GM12874 (cell line): ENCODE results near the gene CDC42BPA.

ENCODE experiments used
- TF ChIP-seq, protein P1 (sequence below): IDR thresholded peaks from 2 replicates; pipeline ENCODE4 v1.5.1; 2011; ENCODE audit warnings: low read depth, mild to moderate bottlenecking, control low read depth, low read length, moderate library complexity; ENCODE audit not compliant: insufficient read depth

Gene CDC42BPA

DNA sequence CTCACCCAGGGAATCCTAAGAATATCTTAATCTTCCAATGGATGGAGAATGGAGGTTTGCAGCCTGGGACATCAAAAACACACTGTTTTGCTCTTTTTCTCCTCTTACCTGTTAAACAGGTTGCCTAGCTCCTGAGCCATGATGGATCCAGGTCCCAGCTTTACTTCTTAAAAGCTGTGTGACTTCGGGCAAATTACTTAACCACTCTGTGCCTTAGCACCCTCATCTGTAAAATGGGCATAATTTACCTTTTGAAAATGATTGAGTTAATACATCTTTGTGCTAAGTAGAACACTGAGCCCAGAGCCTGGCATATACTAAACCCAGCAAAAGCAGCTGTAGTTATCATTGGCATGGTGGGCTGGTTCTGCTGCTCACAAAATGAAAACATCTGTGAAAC, 368.0 kb downstream of the CDC42BPA start:
- TF ChIP-seq, protein P1, sequence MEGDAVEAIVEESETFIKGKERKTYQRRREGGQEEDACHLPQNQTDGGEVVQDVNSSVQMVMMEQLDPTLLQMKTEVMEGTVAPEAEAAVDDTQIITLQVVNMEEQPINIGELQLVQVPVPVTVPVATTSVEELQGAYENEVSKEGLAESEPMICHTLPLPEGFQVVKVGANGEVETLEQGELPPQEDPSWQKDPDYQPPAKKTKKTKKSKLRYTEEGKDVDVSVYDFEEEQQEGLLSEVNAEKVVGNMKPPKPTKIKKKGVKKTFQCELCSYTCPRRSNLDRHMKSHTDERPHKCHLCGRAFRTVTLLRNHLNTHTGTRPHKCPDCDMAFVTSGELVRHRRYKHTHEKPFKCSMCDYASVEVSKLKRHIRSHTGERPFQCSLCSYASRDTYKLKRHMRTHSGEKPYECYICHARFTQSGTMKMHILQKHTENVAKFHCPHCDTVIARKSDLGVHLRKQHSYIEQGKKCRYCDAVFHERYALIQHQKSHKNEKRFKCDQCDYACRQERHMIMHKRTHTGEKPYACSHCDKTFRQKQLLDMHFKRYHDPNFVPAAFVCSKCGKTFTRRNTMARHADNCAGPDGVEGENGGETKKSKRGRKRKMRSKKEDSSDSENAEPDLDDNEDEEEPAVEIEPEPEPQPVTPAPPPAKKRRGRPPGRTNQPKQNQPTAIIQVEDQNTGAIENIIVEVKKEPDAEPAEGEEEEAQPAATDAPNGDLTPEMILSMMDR = no peak

GRCh38 chr1:226949401-226949800, 368.9 kb downstream of the CDC42BPA start:
- TF ChIP-seq, protein P1 = no peak

- TF ChIP-seq, protein P1 = no peak
These were observed 369.3 kb downstream of the CDC42BPA start for GRCh38 chr1:226948996-226949395.

DNA sequence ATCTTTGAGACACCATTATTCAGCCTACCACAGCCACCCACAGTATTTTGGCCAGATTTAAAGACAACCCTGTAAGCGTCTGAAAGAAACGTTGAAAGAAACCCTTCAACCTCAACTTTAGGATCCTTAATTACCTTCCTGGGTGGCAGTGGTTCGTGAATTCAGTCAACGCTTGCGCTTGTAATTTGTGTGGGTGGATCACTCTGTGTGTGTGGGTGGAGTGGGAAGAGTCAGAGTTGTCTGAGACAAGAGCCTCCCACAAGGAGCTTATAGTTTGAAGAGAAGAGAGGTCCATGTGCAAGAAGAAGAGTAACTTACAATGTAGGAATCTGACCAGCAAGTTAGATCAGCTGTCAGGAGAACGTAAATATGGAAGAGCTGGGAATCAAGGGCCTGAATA, 369.8 kb downstream of the CDC42BPA start:
- TF ChIP-seq, protein P1 = no peak

- TF ChIP-seq, protein P1 = no peak
These were observed 370.2 kb downstream of the CDC42BPA start for GRCh38 chr1:226948051-226948450.

DNA sequence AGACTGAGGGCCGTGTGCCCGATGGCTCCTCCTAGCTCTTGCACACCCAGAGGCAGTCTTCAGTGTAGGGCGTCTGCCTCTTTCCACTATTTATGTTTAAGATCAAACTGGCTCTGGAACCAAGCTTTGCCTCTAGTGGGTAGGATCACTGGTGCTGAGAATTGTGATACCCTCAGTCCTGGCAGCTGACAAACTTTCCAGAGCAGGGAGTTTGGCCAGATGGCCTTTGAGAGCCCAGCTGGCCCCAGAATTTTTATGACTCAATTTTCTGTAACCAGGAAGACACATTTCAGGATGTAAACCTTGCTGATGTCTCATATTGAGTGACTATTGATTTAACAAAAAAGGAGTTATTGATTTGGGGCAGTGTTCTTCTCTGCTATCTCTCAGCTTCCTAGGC, 371.5 kb downstream of the CDC42BPA start:
- TF ChIP-seq, protein P1 = no peak

DNA sequence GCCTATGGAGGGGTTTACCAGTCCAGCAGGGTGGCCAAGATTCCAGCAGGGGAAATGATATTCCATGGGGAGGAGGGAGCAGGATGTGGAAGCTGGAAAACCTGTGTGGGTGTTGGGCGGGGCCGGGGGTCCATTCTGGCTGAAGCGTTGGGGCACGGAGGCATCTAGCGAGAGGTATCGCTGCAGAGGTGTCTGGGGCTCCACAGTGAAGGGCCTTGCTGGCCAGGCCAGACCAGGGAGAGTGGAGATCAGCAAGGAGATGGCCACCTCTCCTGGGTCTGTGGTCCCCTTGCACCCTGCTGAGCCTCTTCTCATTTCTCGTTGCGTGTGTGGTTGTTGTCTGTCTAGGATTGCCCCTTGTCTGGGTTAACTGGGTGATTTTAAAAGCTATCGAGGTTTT, 372.0 kb downstream of the CDC42BPA start:
- TF ChIP-seq, protein P1 = no peak

- TF ChIP-seq, protein P1 = no peak
These were observed 372.4 kb downstream of the CDC42BPA start for GRCh38 chr1:226945858-226946245.
